Right renal cortex interstitium (tissue), 3 donors: ENCODE measurements around the gene ARHGAP5. TPM values are rescaled to one million over a fixed set of nuclear protein-coding genes. Genes with fewer than 3 reads are reported as not detected.

ENCODE experiments used
- DNase-seq, 3 donors: peaks; one replicate each; pipeline ENCODE4 v3.0.0-alpha.2; 2013; ENCODE audit warnings: low read depth in 3 of 3, low spot score in 2 of 3
- polyA plus RNA-seq, 3 donors: library from polyadenylated mRNA; unstranded; fragments of 120-200 nt; gene quantifications; one replicate each; pipeline ENCODE4 v1.2.1, GENCODE V29; 2013; ENCODE audit not compliant: insufficient read length in 3 of 3

ARHGAP5 gene
- polyA plus RNA-seq, 3 donors = 108 to 127 (median 121) TPM

GRCh38 chr14:32074887-32075572, 2.1 kb upstream of the ARHGAP5 start:
- DNase-seq = no peak

GRCh38 chr14:32075672-32076277, 1.3 kb upstream of the ARHGAP5 start:
- DNase-seq = peak in 1 of 3 donors; percentile 14

- DNase-seq = peak; percentile 85 to 92 (median 92)
Measured at GRCh38 chr14:32076278-32077080, 625 bp upstream of the ARHGAP5 start.

GRCh38 chr14:32078023-32078857, 1.1 kb downstream of the ARHGAP5 start:
- peak; percentile 49 to 65 (median 56) for DNase-seq

- peak in 1 of 3 donors; percentile 12 for DNase-seq
Measured at GRCh38 chr14:32078858-32079216, 1.7 kb downstream of the ARHGAP5 start.

GRCh38 chr14:32079264-32079663, 2.2 kb downstream of the ARHGAP5 start:
- DNase-seq = no peak

- no peak for DNase-seq
Measured at GRCh38 chr14:32080001-32080510, 3.0 kb downstream of the ARHGAP5 start.

GRCh38 chr14:32081901-32082300, 4.8 kb downstream of the ARHGAP5 start:
- DNase-seq = no peak

- no peak for DNase-seq
Measured at GRCh38 chr14:32083315-32083624, 6.2 kb downstream of the ARHGAP5 start.

GRCh38 chr14:32083789-32084188, 6.7 kb downstream of the ARHGAP5 start:
- DNase-seq = no peak

- no peak for DNase-seq
Measured at GRCh38 chr14:32085182-32085844, 8.2 kb downstream of the ARHGAP5 start.

GRCh38 chr14:32085845-32086383, 8.8 kb downstream of the ARHGAP5 start:
- no peak for DNase-seq

GRCh38 chr14:32087173-32087861, 10.2 kb downstream of the ARHGAP5 start:
- DNase-seq = no peak

- DNase-seq = no peak
Measured at GRCh38 chr14:32087907-32088306, 10.8 kb downstream of the ARHGAP5 start.

- no peak for DNase-seq
Measured at GRCh38 chr14:32090686-32091085, 13.6 kb downstream of the ARHGAP5 start.

- no peak for DNase-seq
Measured at GRCh38 chr14:32099473-32099872, 22.4 kb downstream of the ARHGAP5 start.

- DNase-seq = no peak
Measured at GRCh38 chr14:32100175-32100574, 23.1 kb downstream of the ARHGAP5 start.

GRCh38 chr14:32102152-32102787, 25.2 kb downstream of the ARHGAP5 start:
- no peak for DNase-seq

GRCh38 chr14:32102968-32103367, 25.9 kb downstream of the ARHGAP5 start:
- no peak for DNase-seq
